Activated CD8-positive, alpha-beta T cell treated with anti-CD3 and anti-CD28 coated beads, Interleukin-2, amount 10 ng/mL, durations not matched to agents 7 days and 5 days (primary cell): ENCODE results near the gene HS1BP3. TPM values are rescaled to one million over a fixed set of nuclear protein-coding genes. Genes with fewer than 3 reads are reported as not detected.

Experiments used
- ATAC-seq: fragments of 150-1000 bp; cut with Tn5 transposase; one replicate; pipeline ENCODE4 v1.10.0; 2021; ENCODE audit warnings: moderate library complexity
- CTCF ChIA-PET: fragments of 350-600 bp; sonication (Branson Sonifier 250); formaldehyde crosslinking; loops from one replicate; lab custom pipeline; 2021; ENCODE audit warnings: antibody characterized with exemption; lab: Charles Lee
- POLR2A ChIA-PET: fragments of 350-600 bp; sonication (Branson Sonifier 250); formaldehyde crosslinking; loops from one replicate; lab custom pipeline; 2021; ENCODE audit warnings: antibody characterized with exemption; lab: Charles Lee
- DNase-seq: peaks from one replicate; pipeline ENCODE4 v3.0.0-alpha.2; 2020
- H3K27ac Mint-ChIP-seq: one replicate; pipeline ENCODE4 v1.8.0; 2021; ENCODE audit warnings: mild to moderate bottlenecking, mixed read lengths
- H3K27me3 Mint-ChIP-seq: one replicate; pipeline ENCODE4 v1.8.0; 2021; ENCODE audit warnings: low read depth, mixed read lengths
- H3K36me3 Mint-ChIP-seq: one replicate; pipeline ENCODE4 v1.8.0; 2021; ENCODE audit warnings: low read depth, mixed read lengths
- H3K4me1 Mint-ChIP-seq: one replicate; pipeline ENCODE4 v1.8.0; 2021; ENCODE audit warnings: low read depth, mixed read lengths
- H3K4me3 Mint-ChIP-seq: one replicate; pipeline ENCODE4 v1.8.0; 2021; ENCODE audit warnings: mild to moderate bottlenecking, mixed read lengths
- H3K9me3 Mint-ChIP-seq: one replicate; pipeline ENCODE4 v1.8.0; 2022; ENCODE audit warnings: mixed read lengths; ENCODE audit not compliant: insufficient read depth
- total RNA-seq, 2 experiments: library from RNA; stranded (reverse); gene quantifications; one replicate each; pipeline ENCODE4 v1.2.3, GENCODE V29; 2021

Gene HS1BP3
- total RNA-seq, 2 experiments from 2014 or later = 10.5 to 11.2 TPM

DNA sequence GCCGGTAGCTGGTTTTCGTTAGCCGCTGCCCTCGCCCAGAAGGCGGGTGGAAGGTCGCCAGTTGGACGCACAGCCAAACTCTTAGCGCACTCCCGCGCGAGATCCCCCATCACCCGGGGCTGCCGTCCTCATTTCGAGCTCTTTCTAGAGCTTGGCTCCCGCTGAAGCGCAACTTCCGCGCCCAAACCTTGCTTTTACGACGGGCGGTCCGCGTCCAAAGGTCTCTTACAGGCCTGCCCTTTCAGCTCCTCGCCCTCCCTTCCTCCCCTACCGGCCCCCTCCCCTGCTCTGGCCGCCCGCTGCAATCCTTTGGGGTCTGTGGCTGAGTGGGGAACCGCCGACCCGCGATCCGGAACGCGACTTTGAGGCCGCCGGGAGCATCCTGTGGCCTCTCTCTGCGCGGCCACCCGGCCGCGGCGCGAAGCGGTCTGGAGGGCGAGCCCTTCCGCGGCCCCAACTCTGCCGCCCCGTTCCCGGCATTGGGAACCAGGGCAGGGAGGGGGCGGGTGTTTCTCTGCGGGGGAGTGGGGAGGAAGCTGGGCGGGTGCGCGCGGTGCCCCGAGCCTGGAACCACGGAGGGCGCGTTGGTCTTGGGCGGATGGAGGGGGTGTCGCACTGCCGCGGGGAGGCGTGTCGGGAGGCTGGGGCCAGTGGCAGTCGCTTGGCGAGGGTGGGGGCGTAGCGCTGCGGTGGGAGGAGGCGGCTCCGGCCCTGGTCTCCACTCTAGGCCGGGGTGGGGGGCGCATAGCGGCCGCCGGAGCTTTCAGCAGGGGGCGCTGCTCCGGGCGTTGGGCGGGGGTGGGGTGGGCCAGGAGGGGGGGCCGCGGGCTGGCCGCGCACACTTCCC lies 15.6 kb upstream of the HS1BP3 start, which contains the start of gene GDF7:
TSS of gene GDF7 (plus strand) at position 841 of the 847 bp plus-strand sequence. CDS start 96 bp downstream, outside the sequence.
- H3K27me3 Mint-ChIP-seq = peaks cover 68% of the 10 kb centered on the region
- peak; percentile 39 for DNase-seq
- CTCF ChIA-PET = interaction anchor here (0.5 to 2.3 kb wide), 7 partner anchors 10 to 297 kb away, joined by 3 to 12 read pairs (median 5); partner anchors contain the start of gene HS1BP3
- H3K27ac Mint-ChIP-seq = no peak within 1 kb of the TSS
- H3K4me1 Mint-ChIP-seq = peaks cover 14% of the 10 kb centered on the region
- no peaks in the 10 kb centered on the region for H3K9me3 Mint-ChIP-seq
- peak within 1 kb of the TSS; percentile 51 for H3K4me3 Mint-ChIP-seq
- peak; percentile 20 for ATAC-seq
- POLR2A ChIA-PET = interaction anchor here (1.2 kb wide), 1 partner anchor 15 kb away, joined by 3 read pairs; no protein-coding TSS in a partner anchor
- no peaks in the 10 kb centered on the region for H3K36me3 Mint-ChIP-seq

DNA sequence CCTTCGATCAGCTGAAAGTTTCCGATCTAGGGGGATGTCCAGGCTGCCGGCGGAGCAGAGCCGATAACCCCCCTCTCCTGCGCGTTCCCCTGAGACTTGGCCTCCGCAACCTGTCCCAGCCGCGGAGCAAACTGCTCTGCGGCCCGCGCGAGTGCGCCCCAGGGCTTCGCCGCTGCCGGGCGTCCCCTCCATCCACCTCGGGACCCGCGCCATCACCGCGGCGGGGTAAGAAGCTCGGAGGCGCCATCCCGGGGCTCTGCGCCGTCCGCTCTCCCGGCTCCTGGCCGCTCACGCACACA lies 15.1 kb upstream of the HS1BP3 start:
- CTCF ChIA-PET = interaction anchor here (0.7 to 2.3 kb wide), 6 partner anchors 9 to 298 kb away, joined by 3 to 12 read pairs (median 6); partner anchors contain the start of gene HS1BP3
- no peaks in the 10 kb centered on the region for H3K9me3 Mint-ChIP-seq
- peaks cover 14% of the 10 kb centered on the region for H3K4me1 Mint-ChIP-seq
- H3K36me3 Mint-ChIP-seq = no peaks in the 10 kb centered on the region
- H3K4me3 Mint-ChIP-seq = peak overlapping the region; percentile 51
- POLR2A ChIA-PET = interaction anchor here (1.2 kb wide), 1 partner anchor 14 kb away, joined by 3 read pairs; no protein-coding TSS in a partner anchor
- H3K27ac Mint-ChIP-seq = no peak overlapping the region
- DNase-seq (no peak), ATAC-seq (no peak)
- peaks cover 64% of the 10 kb centered on the region for H3K27me3 Mint-ChIP-seq

DNA sequence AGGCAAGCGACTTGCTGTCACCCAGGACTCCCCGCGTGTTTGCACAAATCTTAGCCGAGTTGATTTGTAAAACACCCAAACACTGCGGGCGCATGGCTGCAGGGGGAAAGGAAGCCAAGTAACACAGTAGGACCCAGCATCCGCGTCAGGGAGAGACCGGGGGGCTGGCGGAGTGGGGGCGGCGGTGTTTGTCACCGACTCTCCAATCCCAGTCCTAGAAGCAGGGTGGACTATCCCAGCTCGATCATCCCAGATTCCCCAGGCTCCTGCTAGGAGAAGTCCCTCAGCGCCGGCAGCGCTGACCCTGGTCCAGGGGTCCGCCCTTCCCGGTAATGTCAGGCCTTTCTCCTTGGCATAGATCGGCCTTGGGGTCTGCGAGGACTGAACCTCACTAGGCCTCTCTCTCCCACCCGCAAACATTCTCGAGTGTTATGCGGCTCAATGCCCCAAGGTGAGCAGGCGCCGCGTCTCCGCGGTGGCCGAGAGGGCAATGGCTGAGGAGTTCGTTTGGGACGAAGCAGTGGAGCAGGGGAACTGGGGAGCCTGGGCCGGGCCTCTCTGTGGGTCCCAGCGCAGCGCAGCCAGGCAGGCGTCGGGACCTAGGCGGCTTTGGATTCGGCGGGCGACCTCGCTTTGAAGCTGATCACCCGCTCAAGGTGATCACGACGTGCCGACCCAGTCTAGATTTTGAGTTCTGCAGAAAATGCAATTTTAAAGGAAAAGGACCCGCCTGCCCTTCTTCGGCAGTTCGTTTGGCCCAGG lies 14.5 kb upstream of the HS1BP3 start:
- CTCF ChIA-PET = interaction anchor here (1.1 to 2.3 kb wide), 5 partner anchors 9 to 298 kb away, joined by 3 to 12 read pairs (median 7); partner anchors contain the start of gene HS1BP3
- Mint-ChIP-seq H3K27me3 (peaks cover 68% of the 10 kb centered on the region), H3K9me3 (no peaks in the 10 kb centered on the region), H3K4me1 (peaks cover 14% of the 10 kb centered on the region), H3K36me3 (no peaks in the 10 kb centered on the region), H3K27ac (no peak overlapping the region), H3K4me3 (no peak overlapping the region)
- DNase-seq = no peak
- no peak for ATAC-seq
- POLR2A ChIA-PET = interaction anchor here (1.2 kb wide), 1 partner anchor 14 kb away, joined by 3 read pairs; no protein-coding TSS in a partner anchor

DNA sequence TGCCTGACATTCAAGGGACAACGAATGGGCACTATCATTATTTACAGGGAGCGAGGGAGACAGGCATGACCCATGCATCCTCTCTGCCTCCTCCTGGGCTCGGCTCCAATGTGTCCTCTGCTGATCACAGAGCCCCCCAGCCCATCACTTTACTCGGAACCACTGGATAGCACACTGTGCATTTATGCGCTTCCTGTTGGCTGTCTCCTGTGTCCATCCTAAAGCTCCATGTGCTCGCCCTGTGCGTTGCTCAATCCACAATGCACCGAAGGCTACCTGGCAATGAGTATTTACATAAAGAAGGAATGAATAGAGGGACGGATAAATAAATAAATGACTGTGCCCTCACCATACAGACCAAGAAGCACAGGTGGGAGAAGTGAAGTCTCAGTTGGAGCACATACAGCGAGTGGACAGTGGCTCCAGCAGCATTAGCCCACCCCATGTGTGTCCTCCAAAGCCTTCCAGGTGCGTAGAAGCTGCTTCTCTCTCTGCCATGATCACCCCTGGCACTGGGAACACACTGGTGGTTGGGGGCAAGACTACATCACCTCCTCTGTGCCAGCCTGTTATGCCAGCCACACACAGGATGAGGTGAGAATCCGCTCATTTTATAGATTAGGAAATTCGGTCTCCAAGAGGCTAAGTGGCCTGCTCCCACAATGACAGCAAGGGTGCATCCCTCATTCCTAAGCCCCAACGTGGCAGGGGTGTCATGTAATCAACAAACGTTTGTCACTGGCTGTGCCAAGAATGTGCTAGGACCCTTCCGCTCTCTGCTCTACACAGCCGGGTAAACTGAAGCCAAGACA lies 13.7 kb upstream of the HS1BP3 start:
- Mint-ChIP-seq H3K4me3 (no peak overlapping the region), H3K4me1 (peaks cover 14% of the 10 kb centered on the region), H3K9me3 (no peaks in the 10 kb centered on the region), H3K27me3 (peaks cover 68% of the 10 kb centered on the region), H3K36me3 (no peaks in the 10 kb centered on the region), H3K27ac (no peak overlapping the region)
- CTCF ChIA-PET = interaction anchor here (1.6 to 6.4 kb wide), 3 partner anchors 13 to 299 kb away, joined by 7 to 172 read pairs (median 12); partner anchors contain the start of gene HS1BP3
- no peak for ATAC-seq
- DNase-seq = no peak
- POLR2A ChIA-PET = no interaction called here

DNA sequence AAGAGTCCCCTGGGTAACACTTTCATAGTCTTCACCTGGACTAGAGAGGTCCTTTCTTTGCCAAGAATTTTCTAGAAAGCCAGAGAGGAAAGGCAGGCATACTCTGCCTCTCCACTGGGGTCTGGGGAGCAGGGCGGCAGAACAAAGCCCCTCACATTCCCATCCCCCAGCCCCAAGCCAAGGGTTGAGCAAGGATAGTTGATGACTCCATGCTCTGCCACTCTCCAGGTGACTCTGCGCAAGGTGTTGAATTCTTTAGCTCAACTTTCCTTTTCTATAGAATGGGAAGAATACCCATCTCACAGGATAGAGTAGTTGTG lies 13.1 kb upstream of the HS1BP3 start:
- no peaks in the 10 kb centered on the region for H3K9me3 Mint-ChIP-seq
- no peak for ATAC-seq
- POLR2A ChIA-PET = no interaction called here
- peaks cover 14% of the 10 kb centered on the region for H3K4me1 Mint-ChIP-seq
- CTCF ChIA-PET = interaction anchor here (1.2 to 6.4 kb wide), 2 partner anchors 12 to 299 kb away, joined by 5 to 172 read pairs; no protein-coding TSS in a partner anchor
- H3K36me3 Mint-ChIP-seq = no peaks in the 10 kb centered on the region
- no peak overlapping the region for H3K4me3 Mint-ChIP-seq
- H3K27me3 Mint-ChIP-seq = peaks cover 67% of the 10 kb centered on the region
- H3K27ac Mint-ChIP-seq = no peak overlapping the region
- no peak for DNase-seq

DNA sequence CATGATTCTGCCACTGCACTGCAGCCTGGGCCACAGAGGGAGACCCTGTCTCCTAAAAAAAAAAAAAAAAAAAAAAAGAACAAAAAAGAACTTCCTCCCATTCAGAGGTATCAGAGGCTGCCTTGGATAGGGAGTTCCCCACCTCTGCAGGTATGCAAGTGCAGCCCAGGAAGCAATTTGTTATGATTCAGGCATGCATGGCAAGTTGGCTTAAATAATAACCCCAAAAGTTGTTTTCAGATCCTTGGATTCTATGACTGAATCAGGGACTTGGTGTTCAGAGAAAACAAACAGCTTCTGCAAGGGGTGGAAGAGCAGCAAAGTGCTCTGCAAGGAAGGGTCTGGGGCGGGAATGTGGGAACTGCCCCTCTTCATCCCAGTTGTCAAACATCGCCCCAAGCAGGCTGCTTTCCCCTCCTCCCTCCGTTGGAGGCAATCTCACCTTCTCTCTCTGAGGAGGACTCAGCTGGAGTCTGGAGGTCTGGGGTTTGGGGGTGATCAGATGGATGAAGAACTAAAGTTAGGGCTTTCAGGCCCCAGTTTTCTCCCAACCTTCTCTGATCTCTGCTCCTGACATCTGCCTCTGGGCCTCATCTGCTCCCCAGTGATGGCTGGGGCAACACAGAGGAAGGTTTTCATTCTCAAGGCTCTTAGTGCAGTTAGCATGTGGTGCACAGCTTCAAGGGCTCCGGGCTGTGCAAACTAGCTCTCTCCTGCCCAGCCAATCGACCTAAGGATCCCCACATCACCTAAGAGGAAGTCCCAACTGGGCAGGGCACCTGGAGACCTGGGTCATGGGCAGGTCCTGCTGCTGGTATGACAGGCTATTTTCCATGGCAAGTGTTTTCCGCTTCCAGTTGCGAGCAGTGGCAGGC lies 12.5 kb upstream of the HS1BP3 start:
- CTCF ChIA-PET = interaction anchor here (1.2 to 6.4 kb wide), 3 partner anchors 11 to 300 kb away, joined by 5 to 172 read pairs (median 10); no protein-coding TSS in a partner anchor
- Mint-ChIP-seq H3K36me3 (no peaks in the 10 kb centered on the region), H3K27me3 (peaks cover 65% of the 10 kb centered on the region), H3K4me1 (peaks cover 14% of the 10 kb centered on the region), H3K9me3 (no peaks in the 10 kb centered on the region), H3K4me3 (no peak overlapping the region), H3K27ac (no peak overlapping the region)
- ATAC-seq (no peak), DNase-seq (no peak)
- POLR2A ChIA-PET = no interaction called here

DNA sequence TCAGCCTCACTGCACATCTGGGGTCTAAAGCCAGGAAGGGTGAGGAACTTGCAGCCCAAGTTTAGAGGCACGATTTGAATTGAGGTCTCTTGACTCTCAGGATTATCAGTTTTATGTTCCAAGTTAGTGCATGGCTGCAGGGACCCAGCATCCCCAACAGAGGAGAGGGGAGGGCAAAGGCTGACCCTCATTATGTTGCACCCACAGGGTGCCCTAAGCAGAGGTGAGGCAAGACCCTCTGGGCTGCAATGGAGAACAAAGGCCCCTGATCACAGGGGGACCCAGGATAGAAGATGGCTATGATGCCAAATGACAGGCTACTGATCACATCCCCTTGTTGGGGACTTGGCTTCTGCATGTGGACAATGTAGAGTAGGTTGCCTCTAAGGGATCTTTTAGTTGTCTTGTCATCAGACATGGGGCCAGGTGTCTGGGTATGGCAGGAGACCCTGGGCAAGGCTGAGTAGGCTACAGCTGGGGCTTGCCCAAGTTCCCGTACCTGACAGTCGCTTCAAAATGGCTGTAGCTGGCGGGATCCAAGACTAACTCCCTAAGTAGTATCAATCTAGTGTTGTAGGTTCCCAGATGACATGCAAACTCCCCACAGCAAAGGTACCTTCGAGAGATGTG lies 11.5 kb upstream of the HS1BP3 start:
- POLR2A ChIA-PET = interaction anchor here (1.0 kb wide), 1 partner anchor 300 kb away, joined by 3 read pairs; no protein-coding TSS in a partner anchor
- H3K4me3 Mint-ChIP-seq = no peak overlapping the region

DNA sequence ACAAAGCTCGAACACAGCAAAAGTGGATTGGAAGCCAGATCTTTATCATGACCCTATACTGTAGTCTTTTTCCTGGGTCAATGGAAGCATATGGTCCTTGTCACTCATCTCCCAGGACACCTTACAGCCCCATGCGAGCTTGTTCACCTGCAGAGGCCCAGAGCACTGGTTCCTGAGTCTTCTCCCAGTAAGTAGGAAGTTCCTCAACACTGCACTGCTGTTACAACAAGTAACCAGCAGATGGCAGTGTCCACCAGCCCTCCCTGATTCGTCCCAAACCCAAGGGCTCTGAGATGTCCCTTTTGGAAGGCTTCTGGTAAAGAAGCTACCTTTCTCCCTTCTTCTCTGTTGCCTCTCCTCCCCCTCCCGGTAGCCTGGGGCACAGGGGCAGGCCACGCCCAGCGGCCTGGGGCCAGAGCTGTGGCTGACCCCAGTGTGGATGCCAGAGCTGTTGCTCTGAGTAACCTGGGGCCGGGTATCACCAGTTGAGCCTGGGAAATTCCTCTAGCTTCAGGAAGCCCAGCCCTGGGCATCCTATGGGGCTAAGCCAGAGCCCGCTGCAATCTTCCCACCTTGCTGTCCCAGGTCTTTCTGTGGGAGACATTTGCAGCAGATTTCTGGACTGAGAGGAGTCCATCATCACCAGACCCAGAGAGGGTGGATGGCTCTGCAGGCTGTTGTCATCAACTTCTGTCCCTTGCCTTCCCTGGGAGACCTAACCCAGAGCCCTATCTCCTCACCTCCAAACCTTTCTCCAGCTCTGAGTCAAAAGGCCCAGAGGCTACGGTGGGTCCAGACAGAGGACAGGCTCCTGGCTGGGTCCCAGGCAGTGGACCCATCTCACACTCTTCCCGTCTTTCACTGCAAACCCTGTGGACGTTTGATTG lies 10.8 kb upstream of the HS1BP3 start:
- H3K27ac Mint-ChIP-seq = no peak overlapping the region
- H3K4me1 Mint-ChIP-seq = peaks cover 10% of the 10 kb centered on the region
- peaks cover 58% of the 10 kb centered on the region for H3K27me3 Mint-ChIP-seq
- POLR2A ChIA-PET = interaction anchor here (1.0 to 1.5 kb wide), 2 partner anchors 10 to 300 kb away, joined by 3 to 7 read pairs; partner anchors contain the start of gene HS1BP3
- CTCF ChIA-PET = interaction anchor here (0.5 to 6.4 kb wide), 43 partner anchors 9 to 656 kb away, joined by 3 to 172 read pairs (median 3); partner anchors contain the start of genes HS1BP3 and RHOB
- DNase-seq (peak; percentile 76), ATAC-seq (peak; percentile 62)
- no peak overlapping the region for H3K4me3 Mint-ChIP-seq
- H3K36me3 Mint-ChIP-seq = no peaks in the 10 kb centered on the region
- H3K9me3 Mint-ChIP-seq = no peaks in the 10 kb centered on the region

More for the DNA sequence above, 11.5 kb upstream of the HS1BP3 start:
- DNase-seq (no peak), ATAC-seq (no peak)
- Mint-ChIP-seq H3K36me3 (no peaks in the 10 kb centered on the region), H3K27ac (no peak overlapping the region), H3K27me3 (peaks cover 59% of the 10 kb centered on the region), H3K4me1 (peaks cover 10% of the 10 kb centered on the region), H3K9me3 (no peaks in the 10 kb centered on the region)
- CTCF ChIA-PET = interaction anchor here (0.6 to 6.4 kb wide), 19 partner anchors 9 to 421 kb away, joined by 3 to 172 read pairs (median 8); partner anchors contain the start of gene HS1BP3
